Measurements from ENCODE around the gene ACCS. TPM values are rescaled to one million over a fixed set of nuclear protein-coding genes. Genes with fewer than 3 reads are reported as not detected.

Gene ACCS
- total and polyA plus RNA-seq, 9 of the 15 experiments (the other 6 are each of a cell fraction or from before 2014, with no cell fraction given) = 4.2 to 25.9 (median 16.3) TPM

DNA sequence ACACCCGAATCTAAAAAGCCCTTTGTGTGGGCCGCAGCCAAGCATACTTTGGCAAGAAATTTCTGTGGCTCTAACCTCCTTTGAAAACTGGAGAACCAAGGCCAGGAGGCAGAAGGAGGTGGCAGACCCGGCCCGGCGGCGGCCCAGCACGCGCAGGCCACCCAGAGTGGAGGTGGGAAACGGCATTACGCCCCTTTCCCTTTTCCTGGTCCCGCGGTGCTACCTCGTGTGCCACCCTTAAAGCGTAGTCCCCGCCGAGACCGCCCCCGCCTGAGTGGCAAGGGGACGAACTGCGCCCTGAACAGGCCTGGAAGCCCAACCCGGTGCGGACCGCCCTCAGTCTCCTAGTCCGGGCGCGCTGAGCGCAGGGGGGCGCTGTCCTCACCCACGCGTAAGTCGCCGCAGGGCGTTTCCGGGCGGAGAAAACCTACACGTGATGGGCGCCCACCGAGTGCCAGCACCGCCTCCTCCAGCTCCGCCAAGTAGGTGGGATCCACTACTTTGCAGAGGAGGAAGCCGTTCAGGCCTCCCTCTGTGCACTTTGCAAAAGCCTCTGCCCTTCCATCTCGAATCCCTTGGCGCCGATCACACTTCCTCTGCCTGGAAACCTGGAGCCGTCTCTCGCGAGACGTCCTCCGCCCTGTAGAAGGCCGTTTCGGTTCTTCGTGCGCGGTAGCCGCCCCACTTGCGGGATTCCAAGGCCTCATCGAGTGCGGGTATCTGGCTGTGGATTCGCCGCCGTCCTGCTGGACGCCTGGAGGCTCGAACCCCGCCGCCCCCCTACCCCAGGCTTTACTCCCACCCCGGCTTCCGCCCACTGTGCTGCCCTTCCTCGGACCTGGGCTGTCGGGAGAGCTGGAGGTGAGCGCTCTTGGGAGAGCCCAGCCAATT, at the start of gene ACCS (continued):
- TF ChIP-seq FOXA3 (CRISPR knock-in tag; conservative IDR thresholded peaks at IDR 0.05 in 1 of 2, IDR thresholded peaks at IDR 0.05 in 1 of 2) (no peak; a peak in 1 of 4 replicates), EP300 (IDR thresholded peaks at IDR 0.05; ENCODE audit: low read length) (peak; percentile 33), ZNF436 (CRISPR knock-in tag; IDR thresholded peaks at IDR 0.05) (no peak), POLR2H (tag; IDR thresholded peaks at IDR 0.05; ENCODE audit: low read depth) (peak; percentile 79), MYC (IDR thresholded peaks at IDR 0.05; ENCODE audit: low read depth, low read length) (peak; percentile 97), MYC (CRISPR knock-in tag; IDR thresholded peaks at IDR 0.05; ENCODE audit: borderline replicate concordance, low read depth) (peak; percentile 88), EHMT2 (IDR thresholded peaks at IDR 0.05) (no peak), SRSF3 (IDR thresholded peaks at IDR 0.05; ENCODE audit: insufficient read depth, low read length) (no peak), CHCHD3 (CRISPR knock-in tag; IDR thresholded peaks at IDR 0.05) (no peak), ZFP36 (IDR thresholded peaks at IDR 0.05; ENCODE audit: low read depth, low read length, partially characterized antibody) (no peak), OTX1 (CRISPR knock-in tag; IDR thresholded peaks at IDR 0.05) (no peak), ZNF644 (tag; IDR thresholded peaks at IDR 0.05; ENCODE audit: low read depth) (0 out of 2 replicates have a peak, but pooled peaks have one; percentile 36), CCNT2 (IDR thresholded peaks at IDR 0.05; ENCODE audit: borderline replicate concordance, extremely low read depth, insufficient read length, low read depth, low read length) (peak; percentile 74), ARID1B (IDR thresholded peaks at IDR 0.05) (peak; percentile 59), CHD2 (IDR thresholded peaks at IDR 0.05; ENCODE audit: low read depth, low read length) (peak; percentile 97), MEIS2 (IDR thresholded peaks at IDR 0.05; ENCODE audit: partially characterized antibody) (no peak), RREB1 (CRISPR knock-in tag; IDR thresholded peaks at IDR 0.05) (peak; percentile 67; the same call in 1 of the 2 replicates)
